K562 (cell line): ENCODE results near the gene SLC35E1.

ENCODE experiments used
- CHCHD3 ChIP-seq: fragments of 250-450 bp; sonication (Bioruptor Pico); IDR thresholded peaks from 2 replicates; pipeline ENCODE4 v2.1.2; 2022; ENCODE audit warnings: mild to moderate bottlenecking
- POLR2AphosphoS5 ChIP-seq: IDR thresholded peaks from 2 replicates; pipeline ENCODE4 v1.6.1; 2011; ENCODE audit warnings: mild to moderate bottlenecking, low read depth, low read length, moderate library complexity; ENCODE audit not compliant: control insufficient read depth, insufficient read depth
- TAF1 ChIP-seq: IDR thresholded peaks from 2 replicates; pipeline ENCODE4 v1.6.1; 2011; ENCODE audit warnings: mild to moderate bottlenecking, low read length, moderate library complexity; ENCODE audit not compliant: insufficient read depth, control insufficient read depth, severe bottlenecking; ENCODE audit errors: extremely low read depth
- TF ChIP-seq, protein P1 (sequence below), 3 experiments: IDR thresholded peaks in 2 of 3; conservative IDR thresholded peaks in 1 of 3; 2 replicates each; pipeline ENCODE4 v1.5.1; 2011 to 2012; ENCODE audit warnings: low read length in 3 of 3, mild to moderate bottlenecking in 3 of 3, control low read depth in 2 of 3, improper control_type of control experiment in 1 of 3, inconsistent platforms in 1 of 3, low read depth in 1 of 3, mixed read lengths in 1 of 3, moderate library complexity in 1 of 3; ENCODE audit not compliant: insufficient read depth in 2 of 3

DNA sequence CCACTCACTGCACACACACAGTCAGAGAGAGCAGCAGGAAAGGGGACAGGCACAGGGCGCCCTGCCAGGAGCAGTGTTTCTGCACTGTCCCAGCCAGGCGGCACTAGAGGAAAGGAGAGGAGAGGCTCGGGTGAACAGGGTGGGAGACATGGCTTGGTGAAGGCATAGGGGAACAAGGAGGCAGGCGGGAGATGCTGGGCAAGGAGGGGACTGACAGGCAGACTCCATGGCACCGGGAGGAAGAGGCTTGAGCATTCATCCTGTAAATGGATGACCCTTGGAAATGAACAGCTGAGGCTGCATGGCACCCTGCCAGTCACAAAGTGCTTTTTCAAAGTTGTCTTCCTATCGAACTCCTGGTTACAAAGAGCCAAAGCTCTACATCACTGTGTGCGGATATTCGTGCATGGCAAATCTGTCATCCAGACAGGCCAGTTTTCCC lies 33.4 kb upstream of the SLC35E1 start:
- TF ChIP-seq POLR2AphosphoS5 (no peak), CHCHD3 (no peak), TAF1 (no peak)
- TF ChIP-seq, protein P1, sequence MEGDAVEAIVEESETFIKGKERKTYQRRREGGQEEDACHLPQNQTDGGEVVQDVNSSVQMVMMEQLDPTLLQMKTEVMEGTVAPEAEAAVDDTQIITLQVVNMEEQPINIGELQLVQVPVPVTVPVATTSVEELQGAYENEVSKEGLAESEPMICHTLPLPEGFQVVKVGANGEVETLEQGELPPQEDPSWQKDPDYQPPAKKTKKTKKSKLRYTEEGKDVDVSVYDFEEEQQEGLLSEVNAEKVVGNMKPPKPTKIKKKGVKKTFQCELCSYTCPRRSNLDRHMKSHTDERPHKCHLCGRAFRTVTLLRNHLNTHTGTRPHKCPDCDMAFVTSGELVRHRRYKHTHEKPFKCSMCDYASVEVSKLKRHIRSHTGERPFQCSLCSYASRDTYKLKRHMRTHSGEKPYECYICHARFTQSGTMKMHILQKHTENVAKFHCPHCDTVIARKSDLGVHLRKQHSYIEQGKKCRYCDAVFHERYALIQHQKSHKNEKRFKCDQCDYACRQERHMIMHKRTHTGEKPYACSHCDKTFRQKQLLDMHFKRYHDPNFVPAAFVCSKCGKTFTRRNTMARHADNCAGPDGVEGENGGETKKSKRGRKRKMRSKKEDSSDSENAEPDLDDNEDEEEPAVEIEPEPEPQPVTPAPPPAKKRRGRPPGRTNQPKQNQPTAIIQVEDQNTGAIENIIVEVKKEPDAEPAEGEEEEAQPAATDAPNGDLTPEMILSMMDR (IDR thresholded peaks at IDR 0.05 in 2 of 3, conservative IDR thresholded peaks at IDR 0.05 in 1 of 3; ENCODE audit: insufficient read depth in 2 of 3, low read depth in 1 of 3, low read length in 3 of 3) = no peak
